Fibroblast of skin of scalp (primary cell): Measurements from ENCODE around the gene ARID4B.
"Not testable (repeated sequence)": the region's sequence is repeated elsewhere in the genome, so short reads cannot be mapped to it uniquely, and the experiment has no call there.

Source experiments
- DNase-seq: peaks from one replicate; pipeline ENCODE4 v3.0.0-alpha.2; 2013

ARID4B gene

GRCh38 chr1:235328271-235329138 is 526 bp upstream of the ARID4B start, which contains the start of gene GGPS1:
TSS of gene GGPS1 (plus strand) at chr1:235328570. CDS start at chr1:235335265, 6,695 bp downstream.
- DNase-seq: peak; percentile 100

- DNase-seq: peak; percentile 29
These were observed 1.0 kb downstream of the ARID4B start for GRCh38 chr1:235326719-235327558.

- no peak for DNase-seq
These were observed 2.1 kb downstream of the ARID4B start for GRCh38 chr1:235325854-235326253.

- DNase-seq: no peak
These were observed 2.8 kb downstream of the ARID4B start for GRCh38 chr1:235325139-235325538.

GRCh38 chr1:235324296-235324695 is 3.7 kb downstream of the ARID4B start:
- no peak for DNase-seq

- DNase-seq: no peak
These were observed 7.3 kb downstream of the ARID4B start for GRCh38 chr1:235320521-235321179.

- DNase-seq: no peak
These were observed 8.7 kb downstream of the ARID4B start for GRCh38 chr1:235319255-235319654.

- DNase-seq: no peak
These were observed 10.8 kb downstream of the ARID4B start for GRCh38 chr1:235317168-235317567.

GRCh38 chr1:235315735-235316134 is 12.2 kb downstream of the ARID4B start:
- DNase-seq: no peak

GRCh38 chr1:235315173-235315572 is 12.8 kb downstream of the ARID4B start:
- no peak for DNase-seq

- no peak for DNase-seq
These were observed 13.9 kb downstream of the ARID4B start for GRCh38 chr1:235313931-235314678.

- DNase-seq: no peak
These were observed 14.7 kb downstream of the ARID4B start for GRCh38 chr1:235313262-235313661.

GRCh38 chr1:235309206-235309605 is 18.8 kb downstream of the ARID4B start:
- not testable (repeated sequence) for DNase-seq

GRCh38 chr1:235307158-235308124 is 20.5 kb downstream of the ARID4B start:
- no peak for DNase-seq

- no peak for DNase-seq
These were observed 23.2 kb downstream of the ARID4B start for GRCh38 chr1:235304549-235305451.

GRCh38 chr1:235302143-235302542 is 25.8 kb downstream of the ARID4B start:
- no peak for DNase-seq

- no peak for DNase-seq
These were observed 28.7 kb downstream of the ARID4B start for GRCh38 chr1:235299169-235299858.

- no peak for DNase-seq
These were observed 29.2 kb downstream of the ARID4B start for GRCh38 chr1:235298758-235299157.

GRCh38 chr1:235297579-235297978 is 30.4 kb downstream of the ARID4B start:
- DNase-seq: no peak
